ENCODE results near the gene TSPAN12.

The TSPAN12 gene

GRCh38 chr7:120876922-120877321 lies 19.0 kb upstream of the TSPAN12 start:
- Histone ChIP-seq H3K27me3 (ENCODE audit: insufficient read depth, poor library complexity, severe bottlenecking) (no peaks in the 10 kb centered on the region), H3K4me3 (replicated peaks; ENCODE audit: insufficient read depth, low read length) (no peak overlapping the region), H3K27ac (replicated peaks) (no peak overlapping the region)
- DNase-seq (ENCODE audit: low read depth in 1 of 2, low spot score in 1 of 2), result no peak
- no peak for TF ChIP-seq CTCF (IDR thresholded peaks at IDR 0.05; ENCODE audit: insufficient read depth, low read length)
- no peak for TF ChIP-seq GABPA (IDR thresholded peaks at IDR 0.05; ENCODE audit: low read depth)
- no peak for TF ChIP-seq SPI1 (IDR thresholded peaks at IDR 0.05; ENCODE audit: borderline replicate concordance, low read depth)
- no peak for TF ChIP-seq POLR2AphosphoS5 (IDR thresholded peaks at IDR 0.05; ENCODE audit: low read depth)
- TF ChIP-seq, protein P1, sequence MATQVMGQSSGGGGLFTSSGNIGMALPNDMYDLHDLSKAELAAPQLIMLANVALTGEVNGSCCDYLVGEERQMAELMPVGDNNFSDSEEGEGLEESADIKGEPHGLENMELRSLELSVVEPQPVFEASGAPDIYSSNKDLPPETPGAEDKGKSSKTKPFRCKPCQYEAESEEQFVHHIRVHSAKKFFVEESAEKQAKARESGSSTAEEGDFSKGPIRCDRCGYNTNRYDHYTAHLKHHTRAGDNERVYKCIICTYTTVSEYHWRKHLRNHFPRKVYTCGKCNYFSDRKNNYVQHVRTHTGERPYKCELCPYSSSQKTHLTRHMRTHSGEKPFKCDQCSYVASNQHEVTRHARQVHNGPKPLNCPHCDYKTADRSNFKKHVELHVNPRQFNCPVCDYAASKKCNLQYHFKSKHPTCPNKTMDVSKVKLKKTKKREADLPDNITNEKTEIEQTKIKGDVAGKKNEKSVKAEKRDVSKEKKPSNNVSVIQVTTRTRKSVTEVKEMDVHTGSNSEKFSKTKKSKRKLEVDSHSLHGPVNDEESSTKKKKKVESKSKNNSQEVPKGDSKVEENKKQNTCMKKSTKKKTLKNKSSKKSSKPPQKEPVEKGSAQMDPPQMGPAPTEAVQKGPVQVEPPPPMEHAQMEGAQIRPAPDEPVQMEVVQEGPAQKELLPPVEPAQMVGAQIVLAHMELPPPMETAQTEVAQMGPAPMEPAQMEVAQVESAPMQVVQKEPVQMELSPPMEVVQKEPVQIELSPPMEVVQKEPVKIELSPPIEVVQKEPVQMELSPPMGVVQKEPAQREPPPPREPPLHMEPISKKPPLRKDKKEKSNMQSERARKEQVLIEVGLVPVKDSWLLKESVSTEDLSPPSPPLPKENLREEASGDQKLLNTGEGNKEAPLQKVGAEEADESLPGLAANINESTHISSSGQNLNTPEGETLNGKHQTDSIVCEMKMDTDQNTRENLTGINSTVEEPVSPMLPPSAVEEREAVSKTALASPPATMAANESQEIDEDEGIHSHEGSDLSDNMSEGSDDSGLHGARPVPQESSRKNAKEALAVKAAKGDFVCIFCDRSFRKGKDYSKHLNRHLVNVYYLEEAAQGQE (IDR thresholded peaks at IDR 0.05; ENCODE audit: insufficient replicate concordance, low read depth), result no peak

GRCh38 chr7:120874722-120875121 lies 16.8 kb upstream of the TSPAN12 start:
- TF ChIP-seq, protein P1 (IDR thresholded peaks at IDR 0.05; ENCODE audit: insufficient replicate concordance, low read depth), result no peak
- no peak for TF ChIP-seq GABPA (IDR thresholded peaks at IDR 0.05; ENCODE audit: low read depth)
- Histone ChIP-seq H3K27me3 (ENCODE audit: insufficient read depth, poor library complexity, severe bottlenecking) (peaks cover 6% of the 10 kb centered on the region), H3K27ac (replicated peaks) (no peak overlapping the region), H3K4me3 (replicated peaks; ENCODE audit: insufficient read depth, low read length) (no peak overlapping the region)
- DNase-seq (ENCODE audit: low read depth in 1 of 2, low spot score in 1 of 2), result no peak

DNA sequence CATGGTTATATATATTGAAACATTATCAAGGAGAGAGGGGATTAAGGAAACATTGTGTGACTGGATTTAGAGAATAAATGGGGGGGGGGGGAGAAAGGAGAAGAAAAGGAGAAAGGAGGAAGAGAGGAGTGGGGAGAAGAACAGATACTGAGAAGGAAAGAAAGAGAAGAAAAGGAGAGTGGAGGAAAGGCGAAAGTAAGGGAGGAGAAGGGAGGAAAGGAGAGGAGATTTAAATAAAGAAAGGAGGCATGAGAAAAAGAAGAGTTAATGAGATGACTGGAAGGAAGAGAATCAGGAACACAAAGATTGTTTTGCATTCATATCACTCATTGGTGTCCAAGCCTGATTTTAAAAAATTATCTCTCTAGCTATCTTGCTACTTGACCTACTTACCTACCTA lies 16.1 kb upstream of the TSPAN12 start:
- Histone ChIP-seq H3K27ac (replicated peaks) (no peak overlapping the region), H3K4me3 (replicated peaks; ENCODE audit: insufficient read depth, low read length) (no peak overlapping the region), H3K27me3 (ENCODE audit: insufficient read depth, poor library complexity, severe bottlenecking) (peaks cover 6% of the 10 kb centered on the region)
- no peak for TF ChIP-seq SPI1 (IDR thresholded peaks at IDR 0.05; ENCODE audit: borderline replicate concordance, low read depth)
- no peak for TF ChIP-seq GABPA (IDR thresholded peaks at IDR 0.05; ENCODE audit: low read depth)
- no peak for TF ChIP-seq POLR2AphosphoS5 (IDR thresholded peaks at IDR 0.05; ENCODE audit: low read depth)
- TF ChIP-seq, protein P1 (IDR thresholded peaks at IDR 0.05; ENCODE audit: insufficient replicate concordance, low read depth), result no peak
- no peak for TF ChIP-seq CTCF (IDR thresholded peaks at IDR 0.05; ENCODE audit: insufficient read depth, low read length)
- DNase-seq (ENCODE audit: low read depth in 1 of 2, low spot score in 1 of 2), result no peak

GRCh38 chr7:120873401-120873800 lies 15.5 kb upstream of the TSPAN12 start:
- Histone ChIP-seq H3K27me3 (ENCODE audit: insufficient read depth, poor library complexity, severe bottlenecking) (peaks cover 6% of the 10 kb centered on the region), H3K27ac (replicated peaks) (no peak overlapping the region), H3K4me3 (replicated peaks; ENCODE audit: insufficient read depth, low read length) (no peak overlapping the region)
- no peak for DNase-seq (ENCODE audit: low read depth in 1 of 2, low spot score in 1 of 2)
- no peak for TF ChIP-seq POLR2AphosphoS5 (IDR thresholded peaks at IDR 0.05; ENCODE audit: low read depth)
- TF ChIP-seq, protein P1 (IDR thresholded peaks at IDR 0.05; ENCODE audit: insufficient replicate concordance, low read depth), result no peak
- no peak for TF ChIP-seq GABPA (IDR thresholded peaks at IDR 0.05; ENCODE audit: low read depth)
- no peak for TF ChIP-seq SPI1 (IDR thresholded peaks at IDR 0.05; ENCODE audit: borderline replicate concordance, low read depth)
- TF ChIP-seq CTCF (IDR thresholded peaks at IDR 0.05; ENCODE audit: insufficient read depth, low read length), result no peak

Measured in HL-60 (cell line).